Bronchial epithelial cell (primary cell): ENCODE results near the gene RMDN2. TPM values are rescaled to one million over a fixed set of nuclear protein-coding genes. Genes with fewer than 3 reads are reported as not detected.
A peak's percentile ranks its signal among the peaks of the same experiment; 100 is the strongest.
"Not testable (repeated sequence)": the region's sequence is repeated elsewhere in the genome, so short reads cannot be mapped to it uniquely, and the experiment has no call there.

ENCODE experiments used
- DNase-seq: peaks from one replicate; pipeline ENCODE4 v3.0.0-alpha.2; 2010; ENCODE audit warnings: low read depth
- FAIRE-seq: peaks from 2 replicates; lab custom pipeline; 2011; peaks lifted over from hg19 to GRCh38; lab: Jason Lieb, UNC
- H3K27me3 ChIP-seq: 2 replicates; pipeline ENCODE4 v1.5.1; 2011; ENCODE audit warnings: low read length; ENCODE audit not compliant: control insufficient read depth, insufficient read depth
- H3K36me3 ChIP-seq: 2 replicates; pipeline ENCODE4 v1.5.1; 2011; ENCODE audit warnings: low read length; ENCODE audit not compliant: control insufficient read depth, insufficient read depth
- H3K4me3 ChIP-seq: 2 replicates; pipeline ENCODE4 v1.5.1; 2011; ENCODE audit warnings: mild to moderate bottlenecking, low read depth, low read length, control low read depth
- CTCF ChIP-seq: IDR thresholded peaks from 2 replicates; pipeline ENCODE4 v1.5.1; 2011; ENCODE audit warnings: mild to moderate bottlenecking, moderate library complexity, low read length, control low read depth, inconsistent platforms; ENCODE audit not compliant: insufficient read depth, severe bottlenecking
- total RNA-seq: library from RNA; depleted of rRNA; stranded (reverse); fragments of >200 nt; gene quantifications from 2 replicates; pipeline ENCODE4 v1.2.1, GENCODE V29; 2014

RMDN2 gene
- total RNA-seq, 1 donor from 2014 or later: 1.3 TPM

GRCh38 chr2:38016219-38016618 is 91.1 kb downstream of the RMDN2 start:
- peak; percentile 70 for DNase-seq
- H3K27me3 ChIP-seq: no peaks in the 10 kb centered on the region
- TF ChIP-seq CTCF: no peak
- no peak overlapping the region for H3K4me3 ChIP-seq
- no peak for FAIRE-seq
- H3K36me3 ChIP-seq: no peaks in the 10 kb centered on the region

GRCh38 chr2:38017836-38018235 is 92.7 kb downstream of the RMDN2 start:
- Histone ChIP-seq H3K4me3 (no peak overlapping the region), H3K27me3 (no peaks in the 10 kb centered on the region), H3K36me3 (no peaks in the 10 kb centered on the region)
- FAIRE-seq (no peak), DNase-seq (no peak)
- TF ChIP-seq CTCF: no peak

DNA sequence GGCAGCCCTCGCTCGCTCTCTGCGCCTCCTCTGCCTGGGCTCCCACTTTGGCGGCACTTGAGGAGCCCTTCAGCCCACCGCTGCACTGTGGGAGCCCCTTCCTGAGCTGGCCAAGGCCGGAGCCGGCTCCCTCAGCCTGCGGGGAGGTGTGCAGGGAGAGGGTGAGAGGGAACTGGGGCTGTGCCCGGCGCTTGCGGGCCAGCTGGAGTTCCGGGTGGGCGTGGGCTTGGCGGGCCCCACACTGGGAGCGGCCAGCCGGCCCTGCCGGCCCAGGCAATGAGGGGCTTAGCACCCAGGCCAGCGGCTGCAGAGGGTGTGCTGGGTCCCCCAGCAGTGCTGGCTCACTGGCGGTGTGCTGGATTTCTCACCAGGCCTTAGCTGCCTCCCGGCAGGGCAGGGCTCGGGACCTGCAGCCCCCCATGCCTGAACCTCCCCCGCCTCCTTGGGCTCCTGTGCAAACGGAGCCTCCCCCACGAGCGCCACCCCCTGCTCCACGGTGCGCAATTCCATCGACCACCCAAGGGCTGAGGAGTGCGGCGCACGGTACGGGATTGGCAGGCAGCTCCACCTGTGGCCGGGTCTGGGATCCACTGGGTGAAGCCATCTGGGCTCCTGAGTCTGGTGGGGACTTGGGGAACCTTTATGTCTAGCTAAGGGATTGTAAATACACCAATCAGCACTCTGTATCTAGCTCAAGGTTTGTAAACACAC is 95.4 kb downstream of the RMDN2 start:
- H3K27me3 ChIP-seq, H3K36me3 ChIP-seq, FAIRE-seq, H3K4me3 ChIP-seq, DNase-seq: not testable (repeated sequence)

- no peaks in the 10 kb centered on the region for H3K36me3 ChIP-seq
- no peak for FAIRE-seq
- no peak for DNase-seq
- no peaks in the 10 kb centered on the region for H3K27me3 ChIP-seq
- no peak overlapping the region for H3K4me3 ChIP-seq
- no peak for TF ChIP-seq CTCF
Observed at GRCh38 chr2:38021589-38021988, 96.5 kb downstream of the RMDN2 start.

DNA sequence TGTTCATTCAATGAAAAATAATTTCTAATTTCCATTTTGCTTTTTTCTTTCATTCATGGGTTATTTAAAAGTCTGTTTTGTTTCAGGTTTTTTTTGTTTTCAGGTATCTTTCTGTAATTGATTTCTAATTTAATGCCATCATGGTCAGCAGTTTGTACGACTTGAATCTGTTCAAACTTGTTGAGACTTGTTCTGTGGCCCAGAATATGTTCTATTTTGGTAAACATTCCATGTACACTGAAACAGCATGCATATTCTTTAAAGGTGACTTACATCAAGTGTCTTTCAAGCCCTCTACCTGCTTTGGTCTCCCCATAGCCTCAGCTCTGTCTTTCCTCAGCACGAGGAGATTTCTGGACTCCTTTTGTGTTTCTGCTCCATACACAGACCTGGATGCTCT is 101.8 kb downstream of the RMDN2 start:
- no peak overlapping the region for H3K4me3 ChIP-seq
- no peak for FAIRE-seq
- no peaks in the 10 kb centered on the region for H3K36me3 ChIP-seq
- no peak for TF ChIP-seq CTCF
- H3K27me3 ChIP-seq: no peaks in the 10 kb centered on the region
- peak; percentile 80 for DNase-seq

GRCh38 chr2:38028829-38029228 is 103.7 kb downstream of the RMDN2 start:
- TF ChIP-seq CTCF: no peak
- no peak for DNase-seq
- H3K4me3 ChIP-seq: no peak overlapping the region
- H3K27me3 ChIP-seq: no peaks in the 10 kb centered on the region
- no peak for FAIRE-seq
- no peaks in the 10 kb centered on the region for H3K36me3 ChIP-seq
